GM18508 (cell line): Measurements from ENCODE around the gene KCTD4.

Source experiments
- ATAC-seq: cut with Tn5 transposase; IDR thresholded peaks from one replicate; pipeline ENCODE4 v1.9.1; 2021; ENCODE audit warnings: moderate number of reproducible peaks; ENCODE audit not compliant: insufficient read depth, unreplicated experiment

Gene KCTD4

GRCh38 chr13:45180303-45180702, 20.5 kb downstream of the KCTD4 start:
- no peak for ATAC-seq

GRCh38 chr13:45179428-45179827, 21.4 kb downstream of the KCTD4 start:
- ATAC-seq = no peak

GRCh38 chr13:45178349-45179162, 22.3 kb downstream of the KCTD4 start:
- no peak for ATAC-seq

- ATAC-seq = no peak
Measured at GRCh38 chr13:45174478-45174877, 26.4 kb downstream of the KCTD4 start.

- ATAC-seq = no peak
Measured at GRCh38 chr13:45168555-45168930, 32.3 kb downstream of the KCTD4 start.

- no peak for ATAC-seq
Measured at GRCh38 chr13:45167611-45168554, 33.0 kb downstream of the KCTD4 start.

- no peak for ATAC-seq
Measured at GRCh38 chr13:45166858-45167257, 34.0 kb downstream of the KCTD4 start.

GRCh38 chr13:45162821-45163220, 38.0 kb downstream of the KCTD4 start:
- ATAC-seq = no peak

GRCh38 chr13:45162194-45162593, 38.7 kb downstream of the KCTD4 start:
- ATAC-seq = no peak

GRCh38 chr13:45156565-45157361, 44.1 kb downstream of the KCTD4 start:
- no peak for ATAC-seq

GRCh38 chr13:45149964-45150363, 50.9 kb downstream of the KCTD4 start:
- ATAC-seq = no peak

- ATAC-seq = no peak
Measured at GRCh38 chr13:45143346-45143751, 57.5 kb downstream of the KCTD4 start.
